A549 treated with GW870086 at 1 μM for 4 hours (cell line): ENCODE measurements around the gene TRIM36. TPM values are rescaled to one million over a fixed set of nuclear protein-coding genes. Genes with fewer than 3 reads are reported as not detected.

Experiments
- total RNA-seq: library from RNA; stranded (reverse); fragments of 200-300 nt; extraction: Qiagen RNA extraction; gene quantifications from 5 replicates; pipeline ENCODE4 v1.2.3, GENCODE V29; 2022; ENCODE audit warnings: low read depth

Gene TRIM36
- total RNA-seq, result 1.1 to 2.3 TPM (median 2.1 TPM) in 5 replicates

GRCh38 chr5:115169487-115170133 lies at the start of gene TRIM36:
Gene TRIM36, minus strand, starts transcription at chr5:115169908. Its CDS starts 274 bp downstream, at chr5:115169634.

Other genes with a start within 250 kb of the TRIM36 start
- 17.6 to 23.4 TPM (median 21.1 TPM) in 5 replicates for gene PGGT1B, start 93.0 kb upstream of the TRIM36 start, total RNA-seq
- 5.7 to 8.9 TPM (median 8.1 TPM) in 5 replicates for gene CCDC112, start 126.7 kb upstream of the TRIM36 start, total RNA-seq